HFF-Myc (cell line): Measurements from ENCODE around the gene RAN.
"Not testable (repeated sequence)": the region's sequence is repeated elsewhere in the genome, so short reads cannot be mapped to it uniquely, and the experiment has no call there.

Experiments
- DNase-seq: peaks from one replicate; pipeline ENCODE4 v3.0.0-alpha.2; 2011; ENCODE audit warnings: low read depth; ENCODE audit errors: extremely low read depth
- H3K4me3 ChIP-seq: replicated peaks from 2 replicates; pipeline ENCODE4 v1.5.1; 2011; ENCODE audit warnings: low read depth, mild to moderate bottlenecking, control low read depth, low read length
- CTCF ChIP-seq: IDR thresholded peaks from 2 replicates; pipeline ENCODE4 v1.5.1; 2012; ENCODE audit warnings: mild to moderate bottlenecking, low read depth, low read length, control low read depth; ENCODE audit errors: missing control alignments

Gene RAN

GRCh38 chr12:130838284-130838950 is 33.4 kb upstream of the RAN start:
- TF ChIP-seq CTCF: no peak
- no peak for DNase-seq
- peak overlapping the region; percentile 77 for H3K4me3 ChIP-seq

DNA sequence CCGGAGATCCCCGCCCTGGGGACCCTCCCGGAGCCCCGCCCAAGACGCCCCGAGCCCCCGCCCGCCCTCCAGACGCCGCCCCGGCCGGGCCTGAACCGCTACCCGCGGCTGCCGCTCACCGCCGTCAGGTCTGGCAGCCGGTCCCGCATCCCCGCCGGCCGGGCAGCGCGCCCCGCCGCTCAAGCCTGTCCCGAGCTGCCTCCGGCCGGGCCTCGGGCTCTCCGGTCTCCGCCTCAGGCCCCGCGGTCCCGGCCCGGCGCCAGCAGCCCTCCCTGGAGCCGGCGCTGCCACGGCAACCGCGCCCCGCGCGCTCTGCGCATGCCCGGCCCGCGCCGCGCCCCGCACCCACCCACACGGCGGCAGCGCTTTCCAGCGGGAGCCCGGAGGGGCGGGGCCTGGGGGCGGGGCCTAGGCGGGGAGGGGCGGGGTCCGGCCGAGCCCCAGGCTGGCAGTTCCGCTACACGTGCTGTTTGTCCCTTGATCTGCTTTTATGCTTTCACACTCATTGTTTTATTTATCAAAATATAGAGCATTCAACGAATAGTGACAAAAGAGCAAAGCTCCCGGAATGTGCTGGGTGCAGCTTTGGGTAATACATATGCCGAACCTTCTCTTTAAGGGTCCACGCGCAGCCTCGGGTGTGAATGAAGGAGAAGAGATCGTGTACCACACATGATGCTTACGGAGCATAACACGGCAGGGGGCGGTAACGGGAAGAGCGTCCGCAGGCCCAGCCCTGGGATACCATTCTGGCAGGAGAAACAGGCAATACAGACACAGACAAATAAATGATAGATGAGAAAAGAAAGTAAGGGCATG is 32.7 kb upstream of the RAN start, which contains the start of gene STX2:
Gene STX2, minus strand, starts transcription at position 300 of the 819 bp plus-strand sequence. Its CDS starts 151 bp downstream, at position 149.
- DNase-seq: peak; percentile 55
- peak; percentile 50 for TF ChIP-seq CTCF
- H3K4me3 ChIP-seq: peak within 1 kb of the TSS; percentile 77

DNA sequence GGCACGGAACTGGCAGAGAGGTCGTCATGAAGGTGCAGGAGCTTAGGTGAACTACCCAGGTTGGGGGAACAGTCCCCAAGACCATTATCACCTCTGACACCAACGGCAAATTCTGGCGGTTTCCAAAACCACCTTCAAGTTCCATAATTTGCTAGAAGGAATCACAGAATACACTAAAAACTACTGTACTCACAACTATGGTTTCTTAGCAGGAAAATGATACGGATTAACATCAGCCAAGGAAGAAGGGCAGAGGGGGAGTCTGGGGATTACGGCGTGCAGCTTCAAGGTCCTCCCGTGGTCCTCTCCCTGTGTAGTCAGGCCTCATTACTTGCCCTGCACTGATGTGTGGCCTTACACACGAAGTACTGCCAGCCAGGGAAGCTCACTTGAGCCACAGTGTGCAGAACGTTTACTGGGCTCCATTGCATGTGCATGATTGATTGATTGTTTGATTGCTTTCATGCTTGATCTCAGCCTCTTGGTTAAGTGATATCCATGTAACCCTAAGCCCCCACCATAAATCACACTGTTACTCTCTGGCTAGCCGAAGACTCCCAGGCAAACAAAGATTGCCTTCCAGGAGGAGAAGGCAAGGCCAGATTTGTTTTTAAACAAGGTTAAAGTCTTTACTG is 32.0 kb upstream of the RAN start:
- TF ChIP-seq CTCF: no peak
- H3K4me3 ChIP-seq: no peak overlapping the region
- DNase-seq: no peak

DNA sequence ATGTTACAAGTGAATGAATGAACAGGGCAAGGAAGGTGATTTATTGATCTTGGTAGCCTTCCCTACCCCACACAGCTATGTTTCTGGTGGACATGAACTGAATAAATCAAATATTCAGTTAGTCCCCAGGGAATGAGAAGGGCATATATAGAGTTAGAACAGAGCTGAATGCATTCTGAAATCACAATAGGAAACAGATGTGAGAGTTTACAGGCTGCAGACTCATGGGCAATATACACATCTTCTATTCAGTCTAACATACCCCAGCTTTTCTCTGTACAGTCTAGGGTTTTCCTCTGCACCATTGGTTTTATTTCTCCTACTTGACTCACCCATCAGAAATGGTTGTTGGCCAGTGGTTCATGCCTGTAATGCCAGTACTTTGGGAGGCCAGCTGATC is 25.5 kb upstream of the RAN start:
- DNase-seq: peak; percentile 41
- no peak overlapping the region for H3K4me3 ChIP-seq
- TF ChIP-seq CTCF: no peak

- peak; percentile 49 for DNase-seq
- no peak for TF ChIP-seq CTCF
- no peak overlapping the region for H3K4me3 ChIP-seq
Measured at GRCh38 chr12:130847112-130847511, 24.8 kb upstream of the RAN start.

DNA sequence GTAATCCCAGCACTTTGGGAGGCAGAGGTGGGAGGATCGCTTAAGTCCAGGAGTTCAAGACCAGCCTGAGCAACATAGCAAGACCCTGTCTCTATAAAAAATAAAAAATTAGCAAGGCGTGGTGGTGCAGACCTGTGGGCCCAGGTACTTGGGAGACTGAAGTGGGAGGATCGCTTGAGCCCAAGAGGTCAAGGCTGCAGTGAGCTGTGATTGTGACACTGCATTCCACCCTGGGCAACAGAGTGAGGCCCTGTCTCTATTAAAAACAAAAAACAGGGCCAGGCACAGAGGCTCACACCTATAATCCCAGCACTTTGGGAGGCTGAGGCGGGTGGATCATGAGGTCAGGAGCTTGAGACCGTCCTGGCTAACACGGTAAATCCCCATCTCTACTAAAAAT is 23.8 kb upstream of the RAN start:
- not testable (repeated sequence) for DNase-seq, H3K4me3 ChIP-seq

GRCh38 chr12:130848785-130849305 is 23.0 kb upstream of the RAN start:
- H3K4me3 ChIP-seq: not testable (repeated sequence)

More at GRCh38 chr12:130848785-130849305, 23.0 kb upstream of the RAN start:
- DNase-seq: not testable (repeated sequence)
